GM12873 (cell line): Measurements from ENCODE around the gene ACSM3.

Source experiments
- CTCF ChIP-seq: IDR thresholded peaks from 2 replicates; pipeline ENCODE4 v1.5.1; 2012; ENCODE audit warnings: low read depth, mild to moderate bottlenecking, moderate library complexity, low read length, control low read depth; ENCODE audit not compliant: insufficient read depth; ENCODE audit errors: missing control alignments

ACSM3 gene

GRCh38 chr16:20829536-20829935, 65.7 kb downstream of the ACSM3 start:
- TF ChIP-seq CTCF: no peak

GRCh38 chr16:20830372-20830771, 66.6 kb downstream of the ACSM3 start:
- no peak for TF ChIP-seq CTCF

- no peak for TF ChIP-seq CTCF
Measured at GRCh38 chr16:20833086-20833485, 69.3 kb downstream of the ACSM3 start.

GRCh38 chr16:20838240-20838639, 74.4 kb downstream of the ACSM3 start:
- TF ChIP-seq CTCF: no peak

- no peak for TF ChIP-seq CTCF
Measured at GRCh38 chr16:20839504-20839903, 75.7 kb downstream of the ACSM3 start.

- no peak for TF ChIP-seq CTCF
Measured at GRCh38 chr16:20844054-20844453, 80.2 kb downstream of the ACSM3 start.

GRCh38 chr16:20844588-20844987, 80.8 kb downstream of the ACSM3 start:
- no peak for TF ChIP-seq CTCF
